ENCODE results near the gene SLC31A1.

Gene SLC31A1

GRCh38 chr9:113241161-113241560 is 19.8 kb downstream of the SLC31A1 start:
- ATAC-seq: no peak
- TF ChIP-seq BACH2 (CRISPR knock-in tag; IDR thresholded peaks at IDR 0.05; ENCODE audit: borderline replicate concordance) (no peak), ZC3H10 (CRISPR knock-in tag; IDR thresholded peaks at IDR 0.05) (no peak), POU6F1 (CRISPR knock-in tag; IDR thresholded peaks at IDR 0.05; ENCODE audit: borderline replicate concordance, low read depth) (no peak), ISL1 (CRISPR knock-in tag; IDR thresholded peaks at IDR 0.05) (no peak), ZNF565 (CRISPR knock-in tag; conservative IDR thresholded peaks at IDR 0.05; ENCODE audit: low read depth) (no peak), CSRNP3 (CRISPR knock-in tag; IDR thresholded peaks at IDR 0.05) (no peak), RARB (CRISPR knock-in tag; IDR thresholded peaks at IDR 0.05) (no peak), OSR1 (CRISPR knock-in tag; IDR thresholded peaks at IDR 0.05) (no peak), GLIS3 (CRISPR knock-in tag; IDR thresholded peaks at IDR 0.05) (no peak), PATZ1 (CRISPR knock-in tag; IDR thresholded peaks at IDR 0.05; ENCODE audit: borderline replicate concordance) (no peak), ESRRG (CRISPR knock-in tag; IDR thresholded peaks at IDR 0.05) (no peak), CREB5 (CRISPR knock-in tag; IDR thresholded peaks at IDR 0.05; ENCODE audit: low read depth) (no peak), ZFP3 (CRISPR knock-in tag; IDR thresholded peaks at IDR 0.05) (no peak), TCF4 (CRISPR knock-in tag; IDR thresholded peaks at IDR 0.05; ENCODE audit: borderline replicate concordance) (no peak), ZNF70 (CRISPR knock-in tag; IDR thresholded peaks at IDR 0.05) (no peak), SNAI2 (CRISPR knock-in tag; IDR thresholded peaks at IDR 0.05) (no peak), PPARA (CRISPR knock-in tag; IDR thresholded peaks at IDR 0.05; ENCODE audit: borderline replicate concordance) (no peak), ZFP30 (CRISPR knock-in tag; IDR thresholded peaks at IDR 0.05) (no peak)

GRCh38 chr9:113244556-113244955 is 23.2 kb downstream of the SLC31A1 start:
- ATAC-seq: no peak
- TF ChIP-seq BACH2 (CRISPR knock-in tag; IDR thresholded peaks at IDR 0.05; ENCODE audit: borderline replicate concordance) (no peak), ESRRG (CRISPR knock-in tag; IDR thresholded peaks at IDR 0.05) (no peak), TSHZ2 (CRISPR knock-in tag; IDR thresholded peaks at IDR 0.05) (no peak), ISL1 (CRISPR knock-in tag; IDR thresholded peaks at IDR 0.05) (no peak), CREB5 (CRISPR knock-in tag; IDR thresholded peaks at IDR 0.05; ENCODE audit: low read depth) (no peak), PPARA (CRISPR knock-in tag; IDR thresholded peaks at IDR 0.05; ENCODE audit: borderline replicate concordance) (no peak), ZC3H10 (CRISPR knock-in tag; IDR thresholded peaks at IDR 0.05) (no peak), TCF4 (CRISPR knock-in tag; IDR thresholded peaks at IDR 0.05; ENCODE audit: borderline replicate concordance) (no peak), GLIS3 (CRISPR knock-in tag; IDR thresholded peaks at IDR 0.05) (no peak)

- ATAC-seq: no peak
- TF ChIP-seq RARB (CRISPR knock-in tag; IDR thresholded peaks at IDR 0.05): no peak
- TF ChIP-seq ARNTL (CRISPR knock-in tag; IDR thresholded peaks at IDR 0.05; ENCODE audit: borderline replicate concordance, low read depth): no peak
- TF ChIP-seq PPARA (CRISPR knock-in tag; IDR thresholded peaks at IDR 0.05; ENCODE audit: borderline replicate concordance): no peak
Measured at GRCh38 chr9:113245894-113246293, 24.6 kb downstream of the SLC31A1 start.
